GM12873 (cell line): Measurements from ENCODE around the gene ADK.

Experiments
- CTCF ChIP-seq: IDR thresholded peaks from 2 replicates; pipeline ENCODE4 v1.5.1; 2012; ENCODE audit warnings: low read depth, mild to moderate bottlenecking, moderate library complexity, low read length, control low read depth; ENCODE audit not compliant: insufficient read depth; ENCODE audit errors: missing control alignments

Gene ADK

GRCh38 chr10:74671716-74672115 is 520.7 kb downstream of the ADK start:
- no peak for TF ChIP-seq CTCF

GRCh38 chr10:74672430-74673165 is 521.6 kb downstream of the ADK start:
- no peak for TF ChIP-seq CTCF

GRCh38 chr10:74674927-74675326 is 523.9 kb downstream of the ADK start:
- TF ChIP-seq CTCF: no peak

- TF ChIP-seq CTCF: no peak
Measured at GRCh38 chr10:74675484-74675883, 524.5 kb downstream of the ADK start.

GRCh38 chr10:74677951-74678350 is 526.9 kb downstream of the ADK start:
- TF ChIP-seq CTCF: no peak

- TF ChIP-seq CTCF: no peak
Measured at GRCh38 chr10:74681917-74682627, 531.1 kb downstream of the ADK start.

GRCh38 chr10:74683067-74683466 is 532.0 kb downstream of the ADK start:
- TF ChIP-seq CTCF: no peak
